Measurements from ENCODE around the gene CST6. TPM values are rescaled to one million over a fixed set of nuclear protein-coding genes. Genes with fewer than 3 reads are reported as not detected.

Gene CST6, protein sequence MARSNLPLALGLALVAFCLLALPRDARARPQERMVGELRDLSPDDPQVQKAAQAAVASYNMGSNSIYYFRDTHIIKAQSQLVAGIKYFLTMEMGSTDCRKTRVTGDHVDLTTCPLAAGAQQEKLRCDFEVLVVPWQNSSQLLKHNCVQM
- 0.34 TPM in 1 of 2 replicates, not detected in the other for total RNA-seq

DNA sequence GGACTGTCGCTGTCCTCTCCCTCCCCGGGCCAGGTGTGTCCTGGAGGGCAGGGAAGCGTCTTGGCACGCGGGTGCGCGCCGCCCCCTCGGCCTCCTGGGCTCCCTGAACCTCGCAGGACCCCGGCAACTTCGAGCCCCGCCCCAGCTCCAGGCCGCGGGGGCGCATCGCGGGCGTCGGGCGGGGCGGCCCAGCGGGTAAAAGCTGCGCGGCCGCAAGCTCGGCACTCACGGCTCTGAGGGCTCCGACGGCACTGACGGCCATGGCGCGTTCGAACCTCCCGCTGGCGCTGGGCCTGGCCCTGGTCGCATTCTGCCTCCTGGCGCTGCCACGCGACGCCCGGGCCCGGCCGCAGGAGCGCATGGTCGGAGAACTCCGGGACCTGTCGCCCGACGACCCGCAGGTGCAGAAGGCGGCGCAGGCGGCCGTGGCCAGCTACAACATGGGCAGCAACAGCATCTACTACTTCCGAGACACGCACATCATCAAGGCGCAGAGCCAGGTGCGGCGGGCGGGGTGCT, at the start of gene CST6:
TSS of gene CST6 (plus strand) at position 224 of the 519 bp plus-strand sequence. CDS start at position 261, 37 bp downstream.
- intact Hi-C loops (cut with micrococcal nuclease), result no loop called here

DNA sequence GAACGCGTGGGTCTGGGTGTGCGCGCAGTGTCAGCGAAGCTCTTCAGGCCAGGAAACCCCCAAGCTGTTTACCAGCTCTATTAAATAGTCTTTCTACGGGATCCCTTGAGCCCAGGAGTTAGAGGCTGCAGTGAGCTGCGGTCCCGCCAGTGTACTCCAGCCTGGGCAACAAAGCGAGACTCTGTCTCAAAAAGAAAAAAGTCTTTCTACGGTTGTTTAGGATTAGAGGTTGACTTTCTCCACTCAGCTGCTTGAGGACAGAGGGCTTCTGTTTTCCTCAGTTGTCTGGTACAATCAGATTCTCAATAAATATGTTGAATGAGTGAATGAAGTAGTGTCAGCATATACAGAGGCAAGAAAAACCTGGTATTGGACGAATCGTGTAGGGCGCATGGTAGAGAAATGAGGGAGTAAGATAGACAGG, 49.7 kb upstream of the CST6 start:
- intact Hi-C loops (cut with micrococcal nuclease), result no loop called here

GRCh38 chr11:65964906-65965305, 46.9 kb upstream of the CST6 start:
- intact Hi-C loops (cut with micrococcal nuclease), result no loop called here

DNA sequence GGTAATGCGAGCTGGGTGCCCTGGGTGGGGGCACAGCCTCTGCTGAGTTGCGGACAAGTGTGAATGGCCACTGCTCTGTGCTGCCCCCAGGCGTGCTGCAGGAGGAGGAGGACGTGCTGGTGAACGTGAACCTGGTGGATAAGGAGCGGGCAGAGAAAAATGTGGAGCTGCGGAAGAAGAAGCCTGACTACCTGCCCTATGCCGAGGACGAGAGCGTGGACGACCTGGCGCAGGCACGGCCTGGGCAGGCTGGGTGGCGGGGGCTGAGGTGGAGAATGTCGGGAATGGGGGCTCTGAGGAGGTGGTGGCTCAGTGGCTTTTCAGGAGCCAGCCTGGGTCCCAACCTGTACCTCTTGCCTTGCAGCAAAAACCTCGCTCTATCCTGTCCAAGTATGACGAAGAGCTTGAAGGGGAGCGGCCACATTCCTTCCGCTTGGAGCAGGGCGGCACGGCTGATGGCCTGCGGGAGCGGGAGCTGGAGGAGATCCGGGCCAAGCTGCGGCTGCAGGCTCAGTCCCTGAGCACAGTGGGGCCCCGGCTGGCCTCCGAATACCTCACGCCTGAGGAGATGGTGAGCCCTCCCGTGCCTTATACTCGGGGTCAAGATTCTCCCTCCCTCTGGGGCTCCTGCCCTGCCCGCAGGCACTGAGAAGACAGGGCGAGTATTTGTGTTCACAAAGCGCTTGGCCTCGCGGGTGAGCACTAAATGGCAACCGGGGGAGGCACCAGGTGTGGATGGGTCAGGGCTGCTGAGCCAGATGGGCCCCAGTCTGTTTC, 45.6 kb upstream of the CST6 start:
- intact Hi-C loops (cut with micrococcal nuclease), result no loop called here

- intact Hi-C loops (cut with micrococcal nuclease), result no loop called here
Measured at GRCh38 chr11:65967329-65967934, 44.4 kb upstream of the CST6 start.

DNA sequence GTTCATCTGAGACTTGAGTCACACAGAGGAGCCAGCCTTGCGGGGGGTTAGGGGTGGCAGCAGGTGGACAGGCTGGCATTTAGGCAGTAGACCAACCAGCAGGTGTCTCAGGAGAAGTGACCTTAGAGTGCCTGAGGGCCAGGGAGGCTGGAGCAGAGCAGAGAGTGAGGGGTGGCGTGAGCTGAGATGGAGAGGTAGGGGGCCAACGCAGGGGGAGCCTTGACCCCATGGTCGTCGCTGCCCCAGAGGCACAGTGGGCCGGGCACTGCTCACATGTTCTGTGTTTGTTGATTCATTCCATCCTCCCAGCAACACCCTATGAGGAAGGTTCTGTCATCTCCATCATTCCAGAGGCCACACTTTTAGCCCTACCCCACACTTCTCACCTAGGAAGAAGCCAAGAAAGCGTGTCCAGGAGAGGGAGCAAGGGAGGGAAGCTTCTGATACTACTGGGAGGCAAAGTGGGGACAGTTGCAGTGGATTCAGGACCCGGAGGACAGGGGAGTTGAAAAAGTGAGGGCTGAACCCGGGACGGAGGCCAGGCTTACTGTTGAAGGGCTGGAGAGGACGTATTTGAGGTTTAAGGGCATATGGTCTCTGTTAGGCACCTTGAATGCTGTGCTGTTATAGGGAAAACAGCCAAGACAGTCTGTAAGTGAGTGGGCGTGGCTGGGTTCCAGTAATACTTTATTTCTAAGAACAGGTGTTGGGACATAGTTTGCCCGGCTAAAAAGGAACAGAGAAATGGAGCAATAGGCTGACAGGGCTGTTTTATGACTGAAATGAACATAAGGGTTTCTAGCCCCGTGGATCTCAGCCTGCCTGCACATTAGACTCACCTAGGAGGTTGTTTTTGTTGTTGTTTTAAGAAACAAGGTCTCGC, 43.0 kb upstream of the CST6 start:
- intact Hi-C loops (cut with micrococcal nuclease), result no loop called here

GRCh38 chr11:65972116-65972515, 39.7 kb upstream of the CST6 start:
- intact Hi-C loops (cut with micrococcal nuclease), result no loop called here

DNA sequence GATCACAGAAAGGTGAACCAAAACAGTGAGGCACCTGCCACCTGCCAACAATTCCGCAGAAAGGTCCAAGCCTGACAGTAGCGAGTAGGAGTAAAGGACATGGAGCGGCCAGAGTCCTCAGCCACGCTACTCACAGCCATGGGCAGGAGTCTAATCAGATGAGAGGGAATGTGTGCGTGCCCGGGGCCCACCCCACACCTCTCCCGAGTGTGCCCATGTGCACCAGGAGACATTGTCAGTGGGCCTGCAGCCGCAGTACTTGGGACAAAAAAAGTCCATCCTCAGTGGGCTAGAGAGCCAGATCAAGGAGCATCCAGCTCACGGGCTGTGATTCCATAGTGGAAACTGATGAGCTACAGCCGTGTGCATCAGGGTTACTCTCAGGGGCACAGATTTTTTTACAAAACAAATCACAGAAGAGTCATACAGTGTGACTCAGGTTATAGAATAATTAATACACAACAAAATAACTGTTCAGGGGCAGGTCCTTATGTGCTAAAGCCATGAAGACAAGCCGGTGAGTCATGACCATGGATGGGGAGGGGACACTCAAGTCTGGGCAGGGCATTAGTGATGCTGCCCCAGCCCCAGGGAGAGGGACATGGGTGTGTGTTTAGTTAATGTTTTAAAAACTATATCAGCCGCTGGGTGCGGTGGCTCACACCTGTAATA, 38.2 kb upstream of the CST6 start:
- intact Hi-C loops (cut with micrococcal nuclease), result no loop called here

GRCh38 chr11:65975771-65976170, 36.0 kb upstream of the CST6 start:
- intact Hi-C loops (cut with micrococcal nuclease), result no loop called here

DNA sequence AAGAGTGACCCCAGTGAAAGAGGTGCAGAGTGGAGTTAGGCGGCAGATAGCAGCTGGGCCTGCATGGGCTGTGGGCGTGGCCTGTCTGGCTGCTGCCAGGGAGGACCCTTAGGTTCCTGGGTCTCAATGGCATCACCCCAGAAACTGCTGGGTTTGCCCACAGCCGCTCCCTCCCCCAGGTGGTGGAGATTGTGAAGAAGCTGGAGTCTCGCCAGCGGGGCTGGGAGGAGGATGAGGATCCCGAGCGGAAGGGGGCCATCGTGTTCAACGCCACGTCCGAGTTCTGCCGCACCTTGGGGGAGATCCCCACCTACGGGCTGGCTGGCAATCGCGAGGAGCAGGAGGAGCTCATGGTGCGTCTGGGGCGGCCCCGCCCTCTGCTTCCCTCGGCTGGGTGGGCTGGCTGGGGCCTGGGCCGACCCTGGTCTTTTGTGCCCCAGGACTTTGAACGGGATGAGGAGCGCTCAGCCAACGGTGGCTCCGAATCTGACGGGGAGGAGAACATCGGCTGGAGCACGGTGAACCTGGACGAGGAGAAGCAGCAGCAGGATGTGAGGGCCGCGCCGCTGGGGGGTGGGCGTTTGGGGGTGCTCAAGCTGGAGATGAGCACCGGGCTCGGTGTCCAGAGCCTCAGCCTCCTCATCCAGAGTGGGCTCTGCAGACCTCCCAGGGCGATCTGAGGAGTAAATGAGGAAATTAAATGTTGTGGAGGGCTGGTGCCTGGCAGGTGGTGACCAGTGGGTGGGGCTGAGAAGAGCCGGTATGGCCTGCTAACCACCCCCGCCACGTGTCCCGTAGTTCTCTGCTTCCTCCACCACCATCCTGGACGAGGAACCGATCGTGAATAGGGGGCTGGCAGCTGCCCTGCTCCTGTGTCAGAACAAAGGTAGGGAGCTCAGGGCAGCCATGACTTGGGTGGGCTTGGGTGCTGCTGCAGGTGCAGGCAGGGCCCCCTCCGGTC, 35.3 kb upstream of the CST6 start:
- intact Hi-C loops (cut with micrococcal nuclease), result no loop called here

DNA sequence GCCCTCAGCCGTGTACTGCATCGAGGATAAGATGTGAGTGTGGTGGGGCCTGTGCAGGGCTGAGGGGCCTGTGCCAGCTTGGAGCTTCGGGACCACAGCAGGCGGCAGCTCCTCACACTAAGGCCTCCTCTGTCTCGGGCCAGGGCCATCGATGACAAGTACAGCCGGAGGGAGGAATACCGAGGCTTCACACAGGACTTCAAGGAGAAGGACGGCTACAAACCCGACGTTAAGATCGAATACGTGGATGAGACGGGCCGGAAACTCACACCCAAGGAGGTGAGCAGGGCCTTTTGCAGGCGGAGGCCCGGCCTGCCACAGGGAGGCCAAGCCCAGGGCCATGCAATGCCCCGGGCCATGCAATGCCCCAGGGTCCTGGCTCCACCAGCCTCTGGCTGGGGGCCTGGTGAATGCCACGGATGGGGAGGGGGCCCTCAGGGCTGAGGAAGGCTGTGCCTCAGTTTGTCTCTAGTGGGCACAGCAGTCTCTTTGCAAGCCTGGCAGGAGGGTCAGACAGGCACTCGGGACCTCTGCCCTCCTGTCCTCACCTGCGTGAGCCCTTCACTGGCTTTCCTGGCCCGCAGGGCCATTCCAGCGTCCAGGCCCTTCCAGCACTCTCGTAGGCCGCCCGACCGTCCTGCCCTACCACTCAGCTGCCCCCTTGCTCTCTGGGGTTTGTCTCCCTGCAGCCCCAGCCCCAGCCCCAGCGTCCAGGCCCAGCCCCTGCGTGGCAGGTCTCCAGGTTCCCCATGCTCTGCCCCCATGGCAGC, 34.0 kb upstream of the CST6 start:
- intact Hi-C loops (cut with micrococcal nuclease), result no loop called here

GRCh38 chr11:65978391-65979238, 33.2 kb upstream of the CST6 start:
- intact Hi-C loops (cut with micrococcal nuclease), result no loop called here

DNA sequence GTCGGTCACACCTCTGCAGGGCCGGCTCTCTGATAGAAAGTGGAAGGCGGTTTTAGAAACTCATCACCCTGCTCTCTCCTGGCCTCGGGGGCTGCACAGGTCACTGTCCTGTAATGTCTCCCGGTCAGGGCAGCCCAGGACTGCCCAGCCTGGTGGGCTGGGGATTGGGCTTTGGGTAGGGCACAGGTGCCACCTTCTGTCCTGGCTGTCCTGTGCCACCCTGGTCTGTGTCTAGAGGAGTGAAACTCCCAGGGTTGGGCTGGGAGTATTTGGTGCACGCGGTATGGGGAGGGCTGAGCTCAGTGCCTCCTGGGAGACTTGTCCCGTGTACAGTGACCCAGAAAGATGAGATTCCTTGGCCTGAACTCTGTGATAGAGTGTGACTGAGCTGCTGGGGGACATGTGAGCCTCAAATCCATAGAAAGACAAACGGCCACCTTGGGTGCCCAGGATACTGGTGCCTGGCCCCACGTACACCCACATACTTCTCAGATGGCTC, 32.5 kb upstream of the CST6 start:
- intact Hi-C loops (cut with micrococcal nuclease), result no loop called here

DNA sequence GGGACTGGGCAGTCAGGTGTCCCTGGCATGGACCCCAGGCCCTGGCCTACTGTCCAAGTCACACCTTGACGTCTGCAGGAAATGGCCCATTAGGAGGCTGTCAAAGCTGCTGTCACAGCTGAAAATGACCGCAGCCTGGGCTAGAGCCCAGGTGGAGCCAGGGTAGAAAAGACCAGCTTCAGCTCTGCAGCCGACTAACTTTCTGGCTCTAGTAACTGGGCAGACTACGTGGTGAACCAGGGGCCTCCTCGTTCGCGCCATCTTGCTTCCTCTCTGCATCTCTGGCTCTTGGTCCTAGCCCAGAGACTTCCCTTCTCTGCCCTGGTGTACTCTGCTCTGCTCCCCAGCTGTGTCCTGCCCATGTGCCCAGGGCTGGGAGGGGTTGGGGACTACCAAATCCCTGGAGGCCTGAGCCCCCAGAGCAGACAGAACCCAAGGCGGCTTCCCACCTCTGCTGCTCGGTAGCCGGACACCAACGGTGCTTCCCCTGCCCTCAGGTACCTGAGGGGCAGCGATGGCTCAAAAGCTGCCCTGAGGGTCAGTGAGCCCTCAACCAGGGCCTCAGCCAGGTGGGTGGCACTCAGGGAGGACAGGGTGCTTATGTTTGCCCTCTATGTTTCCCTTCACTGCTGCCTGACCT, 30.6 kb upstream of the CST6 start:
- intact Hi-C loops (cut with micrococcal nuclease), result no loop called here

- intact Hi-C loops (cut with micrococcal nuclease), result no loop called here
Measured at GRCh38 chr11:65981972-65982823, 29.6 kb upstream of the CST6 start.

DNA sequence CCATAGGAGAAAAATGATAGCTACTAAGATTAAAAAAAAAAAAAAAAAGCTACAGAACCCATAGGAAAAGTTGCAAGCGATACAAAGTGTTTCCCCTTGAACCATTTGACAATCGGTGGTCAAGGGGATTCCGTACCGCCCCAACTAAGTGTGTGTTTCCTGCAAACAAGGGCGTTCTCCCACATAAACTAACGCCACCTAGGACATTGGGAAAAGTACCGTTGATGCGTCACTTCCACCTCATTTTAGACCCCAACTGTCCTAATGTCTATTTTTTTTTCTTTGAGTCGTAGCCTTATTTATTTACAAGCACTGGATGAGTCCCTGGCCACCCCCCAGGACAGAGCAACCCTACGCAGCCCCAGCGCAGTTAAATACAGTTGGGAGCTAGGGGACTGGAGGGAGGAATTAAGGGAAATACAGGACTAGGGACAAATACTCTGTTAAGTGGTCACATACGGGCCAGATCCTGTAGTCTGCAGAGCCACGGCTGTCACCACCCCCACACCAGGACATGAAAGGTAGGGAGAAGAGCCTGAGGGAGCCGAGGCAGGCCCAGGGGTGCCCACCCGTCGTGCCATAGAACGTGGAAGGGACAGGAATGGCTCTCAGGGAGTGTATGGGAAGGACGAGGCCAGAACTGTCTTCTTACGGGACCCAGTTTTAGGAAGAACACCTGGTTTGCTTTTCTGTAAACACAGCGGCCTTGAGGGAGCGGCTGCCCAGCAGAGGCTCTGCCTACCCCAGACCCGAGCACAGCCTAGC, 28.8 kb upstream of the CST6 start:
- intact Hi-C loops (cut with micrococcal nuclease), result no loop called here
